GM12801 (cell line): ENCODE data around the gene GRK6.

Experiments
- TF ChIP-seq, protein P1 (sequence below): IDR thresholded peaks from one replicate; pipeline ENCODE4 v1.5.1; 2011; ENCODE audit warnings: control low read depth; ENCODE audit not compliant: insufficient read length; ENCODE audit errors: extremely low read depth

Gene GRK6

DNA sequence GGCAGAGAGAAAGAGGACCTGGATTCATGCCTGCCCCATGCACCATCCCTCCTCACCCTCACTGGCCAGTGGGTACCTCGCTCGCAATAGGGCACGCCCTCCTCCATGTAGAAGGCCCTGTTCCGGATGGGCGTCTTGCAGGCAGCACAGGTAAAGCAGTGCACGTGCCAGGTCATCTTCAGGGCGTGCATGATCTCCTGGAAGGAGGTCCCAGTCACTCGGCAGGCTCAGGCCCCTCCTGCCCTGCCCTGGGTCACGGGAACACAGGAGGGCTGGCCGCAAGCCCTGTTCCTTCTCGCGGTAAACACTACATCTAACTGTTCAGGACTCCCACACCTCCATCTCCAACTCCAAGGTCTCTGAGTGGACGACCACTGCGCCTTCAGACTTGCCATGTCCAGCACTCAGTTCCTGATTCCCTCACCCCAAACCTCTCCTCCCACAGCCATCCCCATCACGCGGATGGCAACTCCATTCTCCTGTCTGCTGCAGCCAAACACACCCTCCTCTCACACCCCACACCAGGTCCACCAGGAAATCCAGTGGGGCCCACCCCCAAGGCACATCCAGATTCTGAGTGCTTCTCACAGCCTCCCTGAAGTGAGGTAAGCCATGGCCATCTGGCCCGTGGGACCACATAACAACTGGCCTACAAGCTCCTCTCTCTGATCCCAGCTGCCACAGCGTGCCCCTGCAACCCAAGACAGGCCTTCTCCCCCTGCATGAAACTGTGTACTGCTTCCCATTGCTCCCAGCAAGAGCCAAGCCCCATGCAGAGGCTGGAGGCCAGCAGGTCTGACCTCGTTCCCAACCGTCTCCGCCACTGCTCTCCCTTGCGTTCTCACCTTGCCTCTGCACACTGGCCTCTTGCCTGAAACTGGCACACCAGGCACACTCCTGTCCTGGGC is 57.8 kb downstream of the GRK6 start:
- TF ChIP-seq, protein P1, sequence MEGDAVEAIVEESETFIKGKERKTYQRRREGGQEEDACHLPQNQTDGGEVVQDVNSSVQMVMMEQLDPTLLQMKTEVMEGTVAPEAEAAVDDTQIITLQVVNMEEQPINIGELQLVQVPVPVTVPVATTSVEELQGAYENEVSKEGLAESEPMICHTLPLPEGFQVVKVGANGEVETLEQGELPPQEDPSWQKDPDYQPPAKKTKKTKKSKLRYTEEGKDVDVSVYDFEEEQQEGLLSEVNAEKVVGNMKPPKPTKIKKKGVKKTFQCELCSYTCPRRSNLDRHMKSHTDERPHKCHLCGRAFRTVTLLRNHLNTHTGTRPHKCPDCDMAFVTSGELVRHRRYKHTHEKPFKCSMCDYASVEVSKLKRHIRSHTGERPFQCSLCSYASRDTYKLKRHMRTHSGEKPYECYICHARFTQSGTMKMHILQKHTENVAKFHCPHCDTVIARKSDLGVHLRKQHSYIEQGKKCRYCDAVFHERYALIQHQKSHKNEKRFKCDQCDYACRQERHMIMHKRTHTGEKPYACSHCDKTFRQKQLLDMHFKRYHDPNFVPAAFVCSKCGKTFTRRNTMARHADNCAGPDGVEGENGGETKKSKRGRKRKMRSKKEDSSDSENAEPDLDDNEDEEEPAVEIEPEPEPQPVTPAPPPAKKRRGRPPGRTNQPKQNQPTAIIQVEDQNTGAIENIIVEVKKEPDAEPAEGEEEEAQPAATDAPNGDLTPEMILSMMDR, result no peak

DNA sequence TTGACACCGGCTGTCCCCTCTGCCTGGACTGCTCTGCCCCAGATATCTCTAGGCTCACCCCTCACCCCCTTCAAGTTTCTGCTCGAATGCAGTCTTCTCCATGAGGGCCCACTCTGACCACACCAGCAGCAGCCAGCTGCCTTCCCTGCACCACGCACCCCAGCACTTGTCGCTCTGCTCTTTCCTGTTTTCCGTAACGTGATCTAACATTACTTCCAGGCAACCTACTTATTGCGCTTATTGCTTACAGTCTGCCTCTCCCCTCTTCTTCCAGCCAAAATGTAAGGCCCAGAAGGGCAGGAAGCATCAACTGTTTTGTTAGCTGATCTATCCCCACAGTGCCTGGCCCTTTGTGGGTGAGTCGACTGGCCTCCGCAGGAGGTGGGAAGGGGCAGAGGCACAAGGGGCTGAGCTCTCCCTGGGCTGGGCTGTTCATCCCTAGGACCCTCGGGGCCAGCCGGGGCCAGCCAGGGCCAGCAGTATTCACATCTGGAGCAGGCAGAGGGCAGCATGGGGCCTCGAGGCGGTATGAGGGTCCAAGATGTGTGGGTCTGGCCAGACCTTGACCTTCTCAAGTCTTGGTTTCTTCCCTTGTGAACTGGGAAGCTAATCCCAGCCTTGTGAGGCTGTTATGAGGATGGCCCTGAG is 58.5 kb downstream of the GRK6 start:
- TF ChIP-seq, protein P1, result no peak

DNA sequence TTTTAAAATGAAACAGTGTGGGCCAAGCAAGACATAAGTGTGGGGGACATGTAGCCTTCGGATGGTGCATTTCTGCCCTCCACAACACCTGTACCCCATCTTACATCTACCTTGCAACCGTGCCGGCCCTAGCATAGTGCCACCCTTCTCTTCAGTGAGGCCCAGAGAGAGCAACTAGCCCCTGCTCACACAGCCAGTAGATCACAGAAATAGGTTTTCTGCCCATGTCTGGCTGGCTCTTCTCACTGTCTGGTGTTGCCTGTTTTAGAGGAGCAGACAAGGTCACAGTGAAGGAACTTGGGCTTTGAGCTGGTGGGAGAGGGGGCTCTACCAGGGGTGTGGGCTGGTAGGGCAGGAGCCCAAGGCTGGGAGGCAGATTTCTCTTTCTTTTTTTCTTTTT is 59.8 kb downstream of the GRK6 start:
- TF ChIP-seq, protein P1, result no peak

DNA sequence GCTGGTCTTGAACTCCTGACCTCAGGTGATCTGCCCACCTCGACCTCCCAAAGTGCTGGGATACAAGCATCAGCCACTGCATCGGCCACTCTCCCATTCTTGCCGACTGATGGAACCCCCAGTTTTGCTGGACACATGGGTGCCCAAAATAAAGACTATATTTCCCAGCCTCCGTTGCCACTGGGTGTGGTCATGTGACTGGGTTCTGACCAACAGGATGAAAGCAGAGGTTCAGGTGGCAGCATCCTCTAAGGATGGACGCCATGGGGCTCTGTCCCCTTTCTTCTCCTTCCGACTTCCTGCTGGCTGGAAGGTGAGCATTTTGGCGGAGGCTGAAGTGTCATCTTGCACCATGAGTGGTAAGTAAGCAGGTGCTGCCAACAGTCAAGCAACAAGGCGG is 60.7 kb downstream of the GRK6 start:
- TF ChIP-seq, protein P1, result no peak

DNA sequence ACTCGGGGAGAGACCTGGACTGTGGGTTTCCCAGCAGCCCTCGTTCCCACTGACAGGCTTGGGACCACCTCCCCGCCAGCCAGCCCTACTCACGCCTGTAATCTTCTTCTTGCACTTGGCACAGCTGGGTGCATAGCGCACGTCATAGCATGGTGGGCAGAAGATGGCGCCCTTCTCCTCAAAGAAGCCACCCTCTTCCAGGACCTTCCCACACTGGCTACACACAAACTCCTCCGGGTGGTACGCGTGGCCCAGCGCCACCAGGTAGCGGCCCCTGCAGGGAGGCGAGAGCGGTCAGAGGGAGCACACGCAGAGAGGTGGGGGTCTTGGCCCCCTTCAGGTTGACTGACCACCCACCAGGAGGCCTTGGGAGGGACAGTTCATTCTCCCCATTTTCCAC is 61.5 kb downstream of the GRK6 start:
- TF ChIP-seq, protein P1, result no peak

DNA sequence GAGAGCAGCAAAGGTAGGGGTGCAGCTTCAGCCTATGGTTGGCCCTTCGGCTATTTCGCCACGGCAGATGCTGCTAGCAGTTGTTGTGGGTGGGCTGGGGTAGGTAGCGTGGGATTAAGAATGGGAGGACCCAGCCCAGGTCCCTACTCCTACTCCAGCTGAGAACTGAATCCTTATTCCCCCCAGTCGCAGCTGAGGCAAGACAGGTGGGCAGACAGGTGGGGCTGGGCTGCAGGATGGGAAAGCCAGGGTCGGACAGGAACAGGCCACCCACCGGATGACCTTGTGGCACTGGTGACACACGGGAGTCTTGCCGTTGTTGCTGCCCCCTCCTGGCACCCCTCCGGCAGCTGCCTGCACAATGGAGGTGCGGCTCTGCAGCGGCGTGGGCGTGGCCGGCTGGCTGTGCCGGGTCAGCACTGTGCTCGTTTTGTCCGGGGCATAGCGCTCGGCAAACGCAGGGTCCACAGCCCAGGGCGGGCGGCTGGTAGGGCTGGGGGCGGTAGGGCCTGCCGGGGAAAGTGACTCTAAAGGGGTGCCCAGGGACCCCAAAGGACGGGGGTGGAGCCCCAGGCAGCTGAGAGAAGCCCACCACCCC is 62.7 kb downstream of the GRK6 start:
- TF ChIP-seq, protein P1, result no peak

DNA sequence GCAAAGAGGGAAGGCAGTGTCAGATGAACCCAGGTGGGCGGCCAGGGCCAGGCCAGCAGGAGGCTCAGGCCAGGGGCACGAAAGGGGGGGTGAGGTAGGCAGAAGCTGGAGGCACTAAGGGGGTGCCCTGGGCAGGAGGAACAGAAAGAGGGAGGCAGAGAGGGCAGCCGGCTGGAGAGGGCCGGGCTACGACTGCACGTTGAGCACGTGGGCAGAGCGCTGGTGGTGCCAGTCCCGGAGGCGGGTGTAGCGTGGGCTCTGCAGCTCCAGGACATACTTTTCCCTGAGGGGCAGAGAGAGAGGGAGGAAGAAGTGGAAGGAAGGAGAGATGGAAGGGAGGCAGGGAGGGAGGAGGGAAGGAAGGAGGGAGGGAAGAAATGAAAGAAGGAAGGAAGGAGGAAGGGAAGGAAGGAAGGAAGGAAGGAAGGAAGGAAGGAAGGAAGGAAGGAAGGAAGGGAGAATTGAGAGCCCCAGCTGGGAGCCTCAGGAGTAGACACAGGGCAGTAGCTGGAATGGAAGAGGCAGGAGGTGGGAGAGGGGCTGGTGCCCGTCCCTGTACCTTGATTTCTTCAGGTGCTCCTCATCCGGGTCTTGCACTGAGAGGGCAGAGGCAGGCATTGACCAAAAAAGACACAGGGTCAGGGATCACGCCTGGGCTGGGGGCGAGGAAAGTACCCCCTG is 64.0 kb downstream of the GRK6 start:
- TF ChIP-seq, protein P1, result no peak
